ENCODE data around the gene FLNB. TPM values are rescaled to one million over a fixed set of nuclear protein-coding genes. Genes with fewer than 3 reads are reported as not detected.

Gene FLNB
- total and polyA plus RNA-seq, 2 of the 4 experiments (the other 2 are of a cell fraction) = 78.0 to 136 TPM

- H2AFZ ChIP-seq (replicated peaks; ENCODE audit: low read length, poor library complexity) = peak overlapping the region; percentile 74
- peaks cover 17% of the 10 kb centered on the region for H3K4me1 ChIP-seq (ENCODE audit: control insufficient read depth, insufficient read depth, low read length)
- 69% methylated on average over 3 of the region's 9 CpGs; no CpG with 5 or more reads in 1 of the 2 experiments for WGBS, 2 experiments (ENCODE audit: extremely low coverage in 2 of 2, insufficient read length in 1 of 2)
- in situ Hi-C loops (cut with MboI; ENCODE audit: low sequenced_read_pairs) = no loop called here
- H3K4me2 ChIP-seq (ENCODE audit: low read depth, low read length) = no peak overlapping the region
- H3K27ac ChIP-seq (ENCODE audit: insufficient read depth, low read length) = peak overlapping the region; percentile 42
- ATAC-seq (ENCODE audit: low read depth) (no peak), DNase-seq (no peak)
- H4K8ac ChIP-seq (ENCODE audit: low read depth in 2 of 2, low read length in 2 of 2) = peak overlapping the region; percentile 82 to 91
- peak overlapping the region; percentile 22; the same call in 1 of the 2 replicates for H3K9ac ChIP-seq (ENCODE audit: low read depth, low read length)
- ChIA-PET POLR2A (ENCODE audit: unreplicated experiment) (no interaction called here), CTCF (interaction anchor here (0.6 kb wide), 1 partner anchor 11 kb away, joined by 3 read pairs; no protein-coding TSS in a partner anchor)
- H3K23ac ChIP-seq (ENCODE audit: low read depth, low read length) = peak overlapping the region; percentile 66; the same call in 1 of the 2 replicates
- dilution Hi-C loops (cut with HindIII; ENCODE audit: low sequenced_read_pairs, unreplicated experiment) = no loop called here
- H3K4me3 ChIP-seq (ENCODE audit: insufficient read depth, low read depth, low read length) = no peak overlapping the region
- H3K4ac ChIP-seq (ENCODE audit: low read depth, low read length) = peak overlapping the region; percentile 99
- H3K9me1 ChIP-seq (ENCODE audit: insufficient read depth, low read length) = peaks cover 18% of the 10 kb centered on the region
- no peak overlapping the region for H3K56ac ChIP-seq (ENCODE audit: extremely low read depth, insufficient read depth, low read length)
- H2AK5ac ChIP-seq (ENCODE audit: low read depth, low read length) = peak overlapping the region; percentile 99
- peak overlapping the region; percentile 59; the same call in 1 of the 2 replicates for H4K5ac ChIP-seq (ENCODE audit: low read depth, low read length)
- peak overlapping the region; percentile 99 for H2BK20ac ChIP-seq (ENCODE audit: low read depth, low read length)
- peaks cover 0 to 14% of the 10 kb centered on the region in 2 experiments; a peak in 2 of 4 replicates for H3K79me1 ChIP-seq (ENCODE audit: low read depth in 1 of 2, low read length in 2 of 2)
- H2BK15ac ChIP-seq (ENCODE audit: low read depth, low read length) = peak overlapping the region; percentile 99
- peak overlapping the region; percentile 93 for H4K91ac ChIP-seq (ENCODE audit: insufficient read depth, low read depth, low read length)
- peak overlapping the region; percentile 30; the same call in 1 of the 2 replicates for H3K18ac ChIP-seq (ENCODE audit: low read depth, low read length)
- peak overlapping the region; percentile 63 for H2BK5ac ChIP-seq (ENCODE audit: low read depth, low read length, poor library complexity, severe bottlenecking)
- no peaks in the 10 kb centered on the region for H3K27me3 ChIP-seq (ENCODE audit: control insufficient read depth, insufficient read depth, low read length)
- H3K36me3 ChIP-seq (ENCODE audit: control insufficient read depth, insufficient read depth, low read length) = no peaks in the 10 kb centered on the region
- BruUV-seq (replicated peaks) = no TSS peak
- no peaks in the 10 kb centered on the region for H4K20me1 ChIP-seq (ENCODE audit: insufficient read depth, low read length)
- TF ChIP-seq NFE2L2 (IDR thresholded peaks at IDR 0.05; ENCODE audit: low read depth, low read length) = no peak
- TF ChIP-seq USF2 (IDR thresholded peaks at IDR 0.05; ENCODE audit: low read depth, low read length) = no peak
- no peak for TF ChIP-seq FOS (IDR thresholded peaks at IDR 0.05; ENCODE audit: low read depth, low read length)
- no peak for TF ChIP-seq ELK1 (IDR thresholded peaks at IDR 0.05; ENCODE audit: borderline replicate concordance, low read depth, low read length)
- TF ChIP-seq CTCF (conservative IDR thresholded peaks at IDR 0.05; ENCODE audit: low read depth, low read length) = no peak
- TF ChIP-seq CEBPB (IDR thresholded peaks at IDR 0.05; ENCODE audit: low read depth, low read length) = no peak
- no peak for TF ChIP-seq RAD21 (IDR thresholded peaks at IDR 0.05; ENCODE audit: low read length)
- no peak for TF ChIP-seq RCOR1 (IDR thresholded peaks at IDR 0.05; ENCODE audit: insufficient replicate concordance, low read length)
- TF ChIP-seq POLR2A (IDR thresholded peaks at IDR 0.05; ENCODE audit: low read depth, low read length) = no peak
- TF ChIP-seq CHD1 (IDR thresholded peaks at IDR 0.05; ENCODE audit: low read depth, low read length) = no peak
- TF ChIP-seq MAFK (IDR thresholded peaks at IDR 0.05; ENCODE audit: low read depth, low read length) = no peak
- H3K9me3 ChIP-seq (ENCODE audit: control insufficient read depth, insufficient read depth, low read length) = no peaks in the 10 kb centered on the region
- peak overlapping the region; percentile 96 for H2BK120ac ChIP-seq (ENCODE audit: low read depth, low read length)
- H2AK9ac ChIP-seq (replicated peaks; ENCODE audit: low read depth, low read length, poor library complexity) = peak overlapping the region; percentile 17
- intact Hi-C loops (cut with micrococcal nuclease) = no loop called here
- H3K14ac ChIP-seq (replicated peaks; ENCODE audit: low read depth, low read length) = peak overlapping the region; percentile 79
Observed at GRCh38 chr3:57972531-57973111, 35.6 kb upstream of the FLNB start.
